HG03135 (cell line): ENCODE data around the gene SH2D7.

Experiments
- ATAC-seq: cut with Tn5 transposase; IDR thresholded peaks from one replicate; pipeline ENCODE4 v1.9.1; 2021; ENCODE audit warnings: mild to moderate bottlenecking, moderate library complexity; ENCODE audit not compliant: unreplicated experiment

Gene SH2D7

GRCh38 chr15:78092261-78093041, at the start of gene SH2D7:
TSS of gene SH2D7 (plus strand) at chr15:78092561. CDS start at chr15:78092585, 24 bp downstream.
- no peak for ATAC-seq

DNA sequence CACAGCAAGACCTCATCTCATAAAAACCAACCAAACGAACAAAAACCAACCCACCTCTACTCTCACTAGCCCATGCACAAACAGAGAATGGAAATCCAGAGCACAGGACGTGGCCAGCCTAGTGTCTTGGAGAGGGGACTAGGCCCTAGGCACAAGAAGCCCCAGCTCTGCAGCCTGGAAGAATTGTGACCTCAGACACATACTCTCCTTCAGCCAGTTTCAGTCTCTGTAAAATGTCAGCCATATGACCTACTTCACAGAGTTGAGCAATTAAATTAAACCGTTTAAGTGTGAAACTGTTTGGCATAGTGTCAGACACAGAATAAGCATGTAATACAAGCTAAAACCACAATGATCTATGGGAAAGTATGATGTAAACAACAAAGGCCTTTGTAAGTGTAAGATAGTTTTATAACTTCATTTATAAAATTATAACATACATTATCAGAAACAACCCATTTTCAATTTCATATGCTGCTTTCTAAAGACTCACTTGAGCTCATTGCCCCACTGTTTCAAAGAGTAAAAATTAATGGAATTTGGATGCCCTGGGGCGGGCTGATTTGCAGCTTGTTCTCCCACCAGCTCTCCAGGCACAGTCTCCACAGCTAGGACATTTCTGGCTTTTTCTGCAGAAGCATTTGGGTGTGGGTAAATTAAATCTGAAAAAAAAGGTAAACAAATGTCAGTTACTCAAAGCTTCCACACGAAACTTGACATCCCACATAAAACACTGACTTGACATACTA, 47.8 kb upstream of the SH2D7 start:
- no peak for ATAC-seq

- ATAC-seq = no peak
These were observed 47.2 kb upstream of the SH2D7 start for GRCh38 chr15:78045189-78045588.

- ATAC-seq = no peak
These were observed 45.5 kb upstream of the SH2D7 start for GRCh38 chr15:78046796-78047341.

- no peak for ATAC-seq
These were observed 44.4 kb upstream of the SH2D7 start for GRCh38 chr15:78047761-78048627.

- ATAC-seq = no peak
These were observed 43.8 kb upstream of the SH2D7 start for GRCh38 chr15:78048628-78048920.

GRCh38 chr15:78049691-78050440, 42.5 kb upstream of the SH2D7 start:
- ATAC-seq = peak; percentile 70

- ATAC-seq = peak; percentile 23
These were observed 41.9 kb upstream of the SH2D7 start for GRCh38 chr15:78050441-78050809.

GRCh38 chr15:78050826-78051225, 41.5 kb upstream of the SH2D7 start:
- no peak for ATAC-seq

DNA sequence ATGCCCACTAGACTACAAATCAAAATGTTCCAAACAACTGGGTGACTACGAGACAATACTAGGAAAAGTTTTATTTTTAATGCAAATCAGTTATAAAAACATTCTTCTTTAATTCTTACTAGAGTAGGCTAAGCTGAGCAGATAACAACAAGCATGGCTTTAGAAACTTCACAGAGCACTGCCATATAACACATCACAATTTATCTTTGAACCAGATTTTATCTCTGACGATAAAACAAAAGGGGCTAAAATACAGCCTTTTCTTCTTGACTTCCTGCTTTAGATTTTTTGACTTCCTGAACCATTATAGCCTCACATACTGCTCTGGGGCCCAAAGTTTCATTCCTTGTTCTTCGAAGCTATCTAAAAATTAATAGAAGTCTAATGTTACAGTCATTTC, 40.8 kb upstream of the SH2D7 start:
- ATAC-seq = no peak

- no peak for ATAC-seq
These were observed 40.4 kb upstream of the SH2D7 start for GRCh38 chr15:78052001-78052401.

- ATAC-seq = no peak
These were observed 39.8 kb upstream of the SH2D7 start for GRCh38 chr15:78052545-78052944.

GRCh38 chr15:78054518-78054917, 37.8 kb upstream of the SH2D7 start:
- no peak for ATAC-seq

DNA sequence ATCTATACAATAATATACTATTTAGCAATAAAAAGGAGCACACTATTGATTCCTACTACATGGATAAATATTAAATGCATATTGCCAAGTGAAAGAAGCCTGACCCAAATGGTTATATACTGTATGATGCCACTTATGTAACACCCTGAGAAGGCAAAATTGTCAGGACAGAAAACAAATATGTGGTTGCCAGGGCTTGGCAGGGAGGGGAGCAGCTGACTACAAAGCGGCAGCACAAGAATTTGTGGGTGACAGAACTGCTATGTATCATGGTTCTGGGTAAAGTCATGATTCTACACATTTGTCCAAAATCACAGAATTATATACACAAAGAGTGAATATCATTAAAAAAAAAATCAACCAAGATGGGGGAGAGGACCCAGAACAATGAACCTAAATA, 37.4 kb upstream of the SH2D7 start:
- no peak for ATAC-seq

- no peak for ATAC-seq
These were observed 36.2 kb upstream of the SH2D7 start for GRCh38 chr15:78055919-78056713.

DNA sequence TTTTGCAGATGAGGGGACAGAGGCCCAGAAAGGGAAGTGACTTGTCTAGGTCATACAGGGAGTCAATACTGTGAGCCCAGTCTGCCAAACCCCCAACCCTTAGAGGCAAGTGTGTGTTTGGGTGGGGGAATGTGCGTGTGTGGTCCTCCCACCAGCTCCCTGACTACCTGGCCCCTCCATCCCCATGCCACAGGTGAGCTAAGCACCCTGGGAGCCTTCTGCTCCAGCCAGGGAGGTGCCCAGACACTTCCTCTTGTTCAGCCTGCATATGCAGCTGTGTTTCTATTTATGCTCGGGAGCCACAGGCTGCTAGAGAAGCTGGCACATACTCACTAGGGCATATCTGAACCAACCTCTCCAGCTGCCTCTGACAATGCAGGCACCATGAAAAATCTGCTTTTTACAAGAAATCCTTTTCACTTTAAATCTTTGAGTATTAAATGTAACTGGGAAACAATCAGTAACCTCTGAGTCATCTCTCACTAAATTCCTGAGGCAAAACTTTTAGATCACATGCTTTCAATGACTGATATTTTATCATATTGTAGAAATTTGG, 35.6 kb upstream of the SH2D7 start:
- no peak for ATAC-seq

- ATAC-seq = no peak
These were observed 34.6 kb upstream of the SH2D7 start for GRCh38 chr15:78057803-78058202.

DNA sequence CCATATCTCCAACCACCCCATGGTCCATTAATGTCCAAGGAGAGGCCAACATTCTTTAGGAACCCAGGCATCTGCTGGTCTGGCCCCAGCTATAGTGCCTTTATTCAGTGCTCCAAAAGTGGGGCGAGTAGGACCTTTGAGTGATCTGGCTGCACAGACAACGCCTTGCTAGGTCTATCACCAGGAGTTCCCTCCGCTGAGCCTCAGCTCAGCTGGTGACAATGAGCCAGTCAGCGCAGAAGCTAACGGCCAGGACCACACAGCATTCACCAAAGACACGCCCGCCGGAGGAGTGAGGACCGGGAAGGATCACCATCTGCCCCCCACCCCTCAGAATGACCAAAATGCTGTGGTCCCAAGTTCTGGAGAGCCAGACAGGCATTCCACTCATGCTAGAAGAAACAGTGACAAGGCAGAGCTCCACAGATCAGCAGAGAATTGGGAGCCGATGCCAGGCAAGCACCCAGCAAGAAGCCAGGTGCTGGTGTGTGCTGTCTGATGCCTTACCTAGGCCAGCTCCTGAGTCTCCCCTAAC, 33.9 kb upstream of the SH2D7 start:
- ATAC-seq = no peak

- ATAC-seq = no peak
These were observed 33.1 kb upstream of the SH2D7 start for GRCh38 chr15:78059110-78059839.
